ENCODE results near the gene ACSM5. TPM values are rescaled to one million over a fixed set of nuclear protein-coding genes. Genes with fewer than 3 reads are reported as not detected.

The ACSM5 gene
- total and polyA plus RNA-seq, 4 donors = 4.2 to 240 (median 156) TPM

DNA sequence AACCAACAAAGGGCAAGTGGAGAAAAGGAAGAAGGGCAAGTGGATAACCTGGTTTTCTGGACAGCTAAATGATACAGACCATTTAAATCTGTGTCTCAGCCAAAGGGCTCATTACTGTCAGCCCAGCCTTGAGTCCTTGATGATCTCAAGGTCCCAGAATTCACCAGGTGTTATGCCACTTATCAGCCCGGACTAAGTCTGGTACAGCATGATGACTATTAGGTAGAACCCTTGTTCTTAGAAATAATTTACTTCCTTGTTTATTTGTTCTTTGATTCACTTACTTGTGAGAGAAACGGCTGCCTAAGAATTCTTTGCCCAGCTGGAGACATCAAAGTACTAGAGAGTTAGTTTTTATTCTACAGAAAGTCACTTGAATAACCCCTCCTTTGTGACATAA, 8.3 kb upstream of the ACSM5 start:
- Histone ChIP-seq H3K4me3 (ENCODE audit: low read depth in 1 of 3, low read length in 3 of 3) (no peak overlapping the region), H3K27me3 (ENCODE audit: control insufficient read depth in 4 of 4, insufficient read depth in 4 of 4, low read length in 3 of 4) (no peaks in the 10 kb centered on the region), H3K36me3 (ENCODE audit: control insufficient read depth in 4 of 4, insufficient read depth in 3 of 4, low read depth in 1 of 4, low read length in 3 of 4) (no peaks in the 10 kb centered on the region), H3K27ac (ENCODE audit: low read depth in 1 of 2, low read length in 2 of 2) (no peak overlapping the region), H3K4me1 (ENCODE audit: control insufficient read depth in 4 of 4, insufficient read depth in 4 of 4, low read length in 3 of 4) (peaks cover 0 to 4% (median 2%) of the 10 kb centered on the region in 4 donors), H3K9me3 (ENCODE audit: control insufficient read depth in 4 of 4, low read length in 3 of 4) (no peaks in the 10 kb centered on the region), H3K9ac (ENCODE audit: low read depth in 1 of 2, low read length in 2 of 2) (no peak overlapping the region)
- WGBS = 76% methylated on average over 2 of the region's 2 CpGs
- TF ChIP-seq, protein P1, sequence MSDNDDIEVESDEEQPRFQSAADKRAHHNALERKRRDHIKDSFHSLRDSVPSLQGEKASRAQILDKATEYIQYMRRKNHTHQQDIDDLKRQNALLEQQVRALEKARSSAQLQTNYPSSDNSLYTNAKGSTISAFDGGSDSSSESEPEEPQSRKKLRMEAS (IDR thresholded peaks at IDR 0.05) = no peak
- TF ChIP-seq HNF4G (IDR thresholded peaks at IDR 0.05) = no peak
- TF ChIP-seq NR2F2 (IDR thresholded peaks at IDR 0.05) = no peak
- TF ChIP-seq FOXA2 (IDR thresholded peaks at IDR 0.05) = no peak
- TF ChIP-seq, protein P2, sequence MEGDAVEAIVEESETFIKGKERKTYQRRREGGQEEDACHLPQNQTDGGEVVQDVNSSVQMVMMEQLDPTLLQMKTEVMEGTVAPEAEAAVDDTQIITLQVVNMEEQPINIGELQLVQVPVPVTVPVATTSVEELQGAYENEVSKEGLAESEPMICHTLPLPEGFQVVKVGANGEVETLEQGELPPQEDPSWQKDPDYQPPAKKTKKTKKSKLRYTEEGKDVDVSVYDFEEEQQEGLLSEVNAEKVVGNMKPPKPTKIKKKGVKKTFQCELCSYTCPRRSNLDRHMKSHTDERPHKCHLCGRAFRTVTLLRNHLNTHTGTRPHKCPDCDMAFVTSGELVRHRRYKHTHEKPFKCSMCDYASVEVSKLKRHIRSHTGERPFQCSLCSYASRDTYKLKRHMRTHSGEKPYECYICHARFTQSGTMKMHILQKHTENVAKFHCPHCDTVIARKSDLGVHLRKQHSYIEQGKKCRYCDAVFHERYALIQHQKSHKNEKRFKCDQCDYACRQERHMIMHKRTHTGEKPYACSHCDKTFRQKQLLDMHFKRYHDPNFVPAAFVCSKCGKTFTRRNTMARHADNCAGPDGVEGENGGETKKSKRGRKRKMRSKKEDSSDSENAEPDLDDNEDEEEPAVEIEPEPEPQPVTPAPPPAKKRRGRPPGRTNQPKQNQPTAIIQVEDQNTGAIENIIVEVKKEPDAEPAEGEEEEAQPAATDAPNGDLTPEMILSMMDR (IDR thresholded peaks at IDR 0.05; ENCODE audit: low read depth, low read length, missing input control) = no peak
- TF ChIP-seq SP1 (IDR thresholded peaks at IDR 0.05) = no peak
- TF ChIP-seq EGR1 (IDR thresholded peaks at IDR 0.05; ENCODE audit: low read depth in 2 of 2) = no peak
- no peak for TF ChIP-seq JUND (IDR thresholded peaks at IDR 0.05)
- no peak for TF ChIP-seq HNF4A (conservative IDR thresholded peaks at IDR 0.05)
- TF ChIP-seq, protein P3, sequence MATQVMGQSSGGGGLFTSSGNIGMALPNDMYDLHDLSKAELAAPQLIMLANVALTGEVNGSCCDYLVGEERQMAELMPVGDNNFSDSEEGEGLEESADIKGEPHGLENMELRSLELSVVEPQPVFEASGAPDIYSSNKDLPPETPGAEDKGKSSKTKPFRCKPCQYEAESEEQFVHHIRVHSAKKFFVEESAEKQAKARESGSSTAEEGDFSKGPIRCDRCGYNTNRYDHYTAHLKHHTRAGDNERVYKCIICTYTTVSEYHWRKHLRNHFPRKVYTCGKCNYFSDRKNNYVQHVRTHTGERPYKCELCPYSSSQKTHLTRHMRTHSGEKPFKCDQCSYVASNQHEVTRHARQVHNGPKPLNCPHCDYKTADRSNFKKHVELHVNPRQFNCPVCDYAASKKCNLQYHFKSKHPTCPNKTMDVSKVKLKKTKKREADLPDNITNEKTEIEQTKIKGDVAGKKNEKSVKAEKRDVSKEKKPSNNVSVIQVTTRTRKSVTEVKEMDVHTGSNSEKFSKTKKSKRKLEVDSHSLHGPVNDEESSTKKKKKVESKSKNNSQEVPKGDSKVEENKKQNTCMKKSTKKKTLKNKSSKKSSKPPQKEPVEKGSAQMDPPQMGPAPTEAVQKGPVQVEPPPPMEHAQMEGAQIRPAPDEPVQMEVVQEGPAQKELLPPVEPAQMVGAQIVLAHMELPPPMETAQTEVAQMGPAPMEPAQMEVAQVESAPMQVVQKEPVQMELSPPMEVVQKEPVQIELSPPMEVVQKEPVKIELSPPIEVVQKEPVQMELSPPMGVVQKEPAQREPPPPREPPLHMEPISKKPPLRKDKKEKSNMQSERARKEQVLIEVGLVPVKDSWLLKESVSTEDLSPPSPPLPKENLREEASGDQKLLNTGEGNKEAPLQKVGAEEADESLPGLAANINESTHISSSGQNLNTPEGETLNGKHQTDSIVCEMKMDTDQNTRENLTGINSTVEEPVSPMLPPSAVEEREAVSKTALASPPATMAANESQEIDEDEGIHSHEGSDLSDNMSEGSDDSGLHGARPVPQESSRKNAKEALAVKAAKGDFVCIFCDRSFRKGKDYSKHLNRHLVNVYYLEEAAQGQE (IDR thresholded peaks at IDR 0.05) = no peak
- TF ChIP-seq, protein P4, sequence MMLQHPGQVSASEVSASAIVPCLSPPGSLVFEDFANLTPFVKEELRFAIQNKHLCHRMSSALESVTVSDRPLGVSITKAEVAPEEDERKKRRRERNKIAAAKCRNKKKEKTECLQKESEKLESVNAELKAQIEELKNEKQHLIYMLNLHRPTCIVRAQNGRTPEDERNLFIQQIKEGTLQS (IDR thresholded peaks at IDR 0.05) = no peak
- TF ChIP-seq RXRA (IDR thresholded peaks at IDR 0.05) = no peak
- TF ChIP-seq FOXA1 (IDR thresholded peaks at IDR 0.05) = no peak
- TF ChIP-seq, protein P5, sequence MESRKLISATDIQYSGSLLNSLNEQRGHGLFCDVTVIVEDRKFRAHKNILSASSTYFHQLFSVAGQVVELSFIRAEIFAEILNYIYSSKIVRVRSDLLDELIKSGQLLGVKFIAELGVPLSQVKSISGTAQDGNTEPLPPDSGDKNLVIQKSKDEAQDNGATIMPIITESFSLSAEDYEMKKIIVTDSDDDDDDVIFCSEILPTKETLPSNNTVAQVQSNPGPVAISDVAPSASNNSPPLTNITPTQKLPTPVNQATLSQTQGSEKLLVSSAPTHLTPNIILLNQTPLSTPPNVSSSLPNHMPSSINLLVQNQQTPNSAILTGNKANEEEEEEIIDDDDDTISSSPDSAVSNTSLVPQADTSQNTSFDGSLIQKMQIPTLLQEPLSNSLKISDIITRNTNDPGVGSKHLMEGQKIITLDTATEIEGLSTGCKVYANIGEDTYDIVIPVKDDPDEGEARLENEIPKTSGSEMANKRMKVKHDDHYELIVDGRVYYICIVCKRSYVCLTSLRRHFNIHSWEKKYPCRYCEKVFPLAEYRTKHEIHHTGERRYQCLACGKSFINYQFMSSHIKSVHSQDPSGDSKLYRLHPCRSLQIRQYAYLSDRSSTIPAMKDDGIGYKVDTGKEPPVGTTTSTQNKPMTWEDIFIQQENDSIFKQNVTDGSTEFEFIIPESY (IDR thresholded peaks at IDR 0.05) = no peak
- no peak for TF ChIP-seq TAF1 (conservative IDR thresholded peaks at IDR 0.05)
- no peak for TF ChIP-seq GABPA (IDR thresholded peaks at IDR 0.05 in 1 of 2, conservative IDR thresholded peaks at IDR 0.05 in 1 of 2)
- no peak for TF ChIP-seq RAD21 (IDR thresholded peaks at IDR 0.05)
- TF ChIP-seq YY1 (IDR thresholded peaks at IDR 0.05) = no peak
- no peak for DNase-seq (ENCODE audit: low spot score)
